Endothelial cell of umbilical vein (primary cell): ENCODE data around the gene RAB21.

Source experiments
- CTCF ChIP-seq, 2 donors: IDR thresholded peaks; 1 replicate in 1 of 2; 2 replicates in 1 of 2; pipeline ENCODE4 v1.5.1; 2011; ENCODE audit warnings: low read length in 2 of 2, mild to moderate bottlenecking in 2 of 2, moderate library complexity in 2 of 2, control low read depth in 1 of 2, inconsistent platforms in 1 of 2, low read depth in 1 of 2; ENCODE audit not compliant: insufficient read depth in 1 of 2; ENCODE audit errors: extremely low read depth in 1 of 2
- EZH2 ChIP-seq: IDR thresholded peaks from 2 replicates; pipeline ENCODE4 v1.6.1; 2012; ENCODE audit warnings: borderline replicate concordance, low read depth, mild to moderate bottlenecking, moderate library complexity, low read length, inconsistent platforms; ENCODE audit not compliant: severe bottlenecking
- FOS ChIP-seq: IDR thresholded peaks from 2 replicates; pipeline ENCODE4 v1.6.1; 2011; ENCODE audit warnings: mild to moderate bottlenecking, low read length, moderate library complexity, borderline replicate concordance; ENCODE audit not compliant: insufficient read depth
- GATA2 ChIP-seq: IDR thresholded peaks from 2 replicates; pipeline ENCODE4 v1.7.0; 2011; ENCODE audit warnings: low read depth, mild to moderate bottlenecking, moderate library complexity, mixed read lengths, low read length; ENCODE audit not compliant: insufficient read length, insufficient read depth
- JUN ChIP-seq: IDR thresholded peaks from 2 replicates; pipeline ENCODE4 v1.6.1; 2011; ENCODE audit warnings: borderline replicate concordance, low read depth; ENCODE audit not compliant: insufficient read length, insufficient read depth
- MYC ChIP-seq: IDR thresholded peaks from one replicate; pipeline ENCODE4 v1.6.1; 2011; ENCODE audit warnings: mild to moderate bottlenecking, low read depth, low read length
- POLR2A ChIP-seq: IDR thresholded peaks from 2 replicates; pipeline ENCODE4 v1.6.1; 2012; ENCODE audit warnings: low read depth, mild to moderate bottlenecking, control low read depth, low read length
- POLR2AphosphoS5 ChIP-seq: IDR thresholded peaks from 2 replicates; pipeline ENCODE4 v1.6.1; 2012; ENCODE audit warnings: low read depth, mild to moderate bottlenecking, control low read depth, low read length, moderate library complexity; ENCODE audit not compliant: insufficient read depth
- TF ChIP-seq, protein P1 (sequence below): IDR thresholded peaks from 2 replicates; pipeline ENCODE4 v1.6.1; 2011; ENCODE audit not compliant: insufficient read depth, insufficient read length

DNA sequence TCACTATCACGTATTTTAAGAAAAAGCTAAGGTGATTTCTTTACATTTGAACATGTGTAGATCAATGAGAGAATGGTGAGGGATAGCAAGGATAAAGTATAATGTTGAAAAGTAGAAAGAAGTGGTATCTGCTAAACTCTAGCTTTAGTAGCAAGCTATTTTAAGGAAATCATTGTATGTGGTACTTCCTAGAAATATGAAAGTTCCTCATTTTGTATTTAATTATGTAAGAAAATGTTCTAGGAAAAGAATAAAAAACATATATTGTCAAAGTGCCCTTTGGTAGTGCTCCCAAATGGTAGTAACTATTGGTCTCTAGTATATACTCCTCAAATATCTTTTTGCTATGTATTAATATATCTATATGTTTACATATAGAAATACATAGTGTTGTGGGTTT lies 35.7 kb downstream of the RAB21 start:
- TF ChIP-seq, protein P1, sequence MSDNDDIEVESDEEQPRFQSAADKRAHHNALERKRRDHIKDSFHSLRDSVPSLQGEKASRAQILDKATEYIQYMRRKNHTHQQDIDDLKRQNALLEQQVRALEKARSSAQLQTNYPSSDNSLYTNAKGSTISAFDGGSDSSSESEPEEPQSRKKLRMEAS = no peak
- TF ChIP-seq POLR2AphosphoS5 = no peak
- no peak for TF ChIP-seq CTCF (IDR thresholded peaks at IDR 0.05; ENCODE audit: extremely low read depth in 1 of 2, insufficient read depth in 1 of 2, low read depth in 1 of 2, low read length in 2 of 2)
- TF ChIP-seq MYC = no peak
- no peak for TF ChIP-seq EZH2
- no peak for TF ChIP-seq POLR2A
- no peak for TF ChIP-seq JUN
- TF ChIP-seq FOS = no peak
- TF ChIP-seq GATA2 = no peak
